H1 (cell line): ENCODE results near the gene ATPAF1. TPM values are rescaled to one million over a fixed set of nuclear protein-coding genes. Genes with fewer than 3 reads are reported as not detected.

Experiments used
- CTCF ChIA-PET: fragments of 300-600 bp; sonication (Branson Sonifier 250); formaldehyde crosslinking; loops from one replicate; lab custom pipeline; 2021; ENCODE audit not compliant: partially characterized antibody; lab: Charles Lee
- POLR2A ChIA-PET: fragments of 300-600 bp; sonication (Branson Sonifier 250); formaldehyde crosslinking; loops from one replicate; lab custom pipeline; 2021; ENCODE audit warnings: inconsistent platforms; ENCODE audit not compliant: partially characterized antibody; lab: Charles Lee
- DNase-seq, 2 experiments: peaks; one replicate each; pipeline versions ENCODE4 v3.0.0 to v3.0.0-alpha.2; 2010 to 2022; ENCODE audit warnings: low spot score in 2 of 2, low read depth in 1 of 2, mixed read lengths in 1 of 2
- FAIRE-seq: peaks from 2 replicates; lab custom pipeline; 2011; peaks lifted over from hg19 to GRCh38; lab: Jason Lieb, UNC
- H2AFZ ChIP-seq: 2 replicates; pipeline ENCODE4 v1.8.1; 2012; ENCODE audit warnings: low read length, inconsistent platforms
- H2AK5ac ChIP-seq: 2 replicates; pipeline ENCODE4 v1.6.1; 2013; ENCODE audit warnings: low read depth, low read length
- H2BK120ac ChIP-seq: replicated peaks from 2 replicates; pipeline ENCODE3; 2013; ENCODE audit warnings: low read depth, low read length, inconsistent platforms
- H2BK12ac ChIP-seq: 2 replicates; pipeline ENCODE4 v1.6.1; 2013; ENCODE audit warnings: low read depth, low read length
- H2BK15ac ChIP-seq: 2 replicates; pipeline ENCODE4 v1.6.1; 2013; ENCODE audit warnings: low read length
- H2BK20ac ChIP-seq: 2 replicates; pipeline ENCODE4 v1.6.1; 2013; ENCODE audit warnings: low read length
- H2BK5ac ChIP-seq: 2 replicates; pipeline ENCODE4 v1.6.1; 2013; ENCODE audit warnings: low read depth, low read length
- H3K14ac ChIP-seq: 2 replicates; pipeline ENCODE4 v1.6.1; 2013; ENCODE audit warnings: inconsistent platforms; ENCODE audit not compliant: insufficient read length
- H3K18ac ChIP-seq: 2 replicates; pipeline ENCODE4 v1.6.1; 2013; ENCODE audit warnings: low read length; ENCODE audit errors: extremely low read depth
- H3K23ac ChIP-seq: 2 replicates; pipeline ENCODE4 v1.6.1; 2013; ENCODE audit warnings: inconsistent platforms; ENCODE audit not compliant: insufficient read length
- H3K23me2 ChIP-seq: 2 replicates; pipeline ENCODE4 v1.6.1; 2013; ENCODE audit warnings: low read depth, low read length
- H3K27ac ChIP-seq: 2 replicates; pipeline ENCODE4 v1.6.1; 2011; ENCODE audit warnings: low read depth, low read length, inconsistent platforms
- H3K27me3 ChIP-seq, 4 experiments: replicated peaks in 1 of 4; 1 replicate in 1 of 4; 2 replicates in 3 of 4; pipeline versions ENCODE4 v1.6.1 to v1.8.1; 2011 to 2013; ENCODE audit warnings: low read length in 3 of 4, mild to moderate bottlenecking in 3 of 4, inconsistent platforms in 2 of 4, mixed read lengths in 2 of 4, moderate library complexity in 1 of 4; ENCODE audit not compliant: control insufficient read depth in 3 of 4, insufficient read depth in 3 of 4; ENCODE audit errors: extremely low read depth in 1 of 4
- H3K36me3 ChIP-seq, 4 experiments: 2 replicates each; pipeline versions ENCODE4 v1.6.1 to v1.8.1; 2011 to 2013; ENCODE audit warnings: mild to moderate bottlenecking in 4 of 4, low read length in 3 of 4, moderate library complexity in 2 of 4, control low read depth in 1 of 4, inconsistent platforms in 1 of 4; ENCODE audit not compliant: insufficient read depth in 4 of 4, control insufficient read depth in 2 of 4
- H3K4ac ChIP-seq: replicated peaks from 2 replicates; pipeline ENCODE3; 2013; ENCODE audit warnings: low read length, low read depth, mixed read lengths, inconsistent platforms; ENCODE audit not compliant: insufficient read length
- H3K4me1 ChIP-seq, 4 experiments: replicated peaks in 1 of 4; 1 replicate in 1 of 4; 2 replicates in 3 of 4; pipeline versions ENCODE4 v1.6.1 to v1.8.1; 2011 to 2013; ENCODE audit warnings: low read length in 3 of 4, inconsistent platforms in 2 of 4, mixed read lengths in 1 of 4; ENCODE audit not compliant: insufficient read depth in 4 of 4, control insufficient read depth in 3 of 4
- H3K4me2 ChIP-seq, 2 experiments: 2 replicates each; pipeline versions ENCODE4 v1.6.1 to v1.8.1; 2011 to 2013; ENCODE audit warnings: low read depth in 2 of 2, low read length in 2 of 2, control low read depth in 1 of 2, inconsistent platforms in 1 of 2, mild to moderate bottlenecking in 1 of 2; ENCODE audit not compliant: insufficient read depth in 1 of 2
- H3K4me3 ChIP-seq, 4 experiments: fragments of 200-600, 300-600 bp in 1 of 4; sonication (generic), shearing (Covaris generic), sonication (Bioruptor Twin) in 1 of 4; 2 replicates each; pipeline versions ENCODE4 v1.5.1 to v1.8.1; 2011 to 2016; ENCODE audit warnings: low read length in 4 of 4, low read depth in 3 of 4, control low read depth in 2 of 4, inconsistent platforms in 2 of 4, mild to moderate bottlenecking in 2 of 4, mixed read lengths in 1 of 4, moderate library complexity in 1 of 4; ENCODE audit not compliant: insufficient read depth in 2 of 4; ENCODE audit errors: extremely low read depth in 1 of 4
- H3K56ac ChIP-seq: replicated peaks from 2 replicates; pipeline ENCODE3; 2013; ENCODE audit warnings: low read depth, mild to moderate bottlenecking, mixed read lengths, low read length, inconsistent platforms; ENCODE audit not compliant: insufficient read length
- H3K79me1 ChIP-seq: 2 replicates; pipeline ENCODE4 v1.6.1; 2013; ENCODE audit warnings: low read depth, low read length, control low read depth
- H3K79me2 ChIP-seq, 2 experiments: 2 replicates each; pipeline versions ENCODE4 v1.6.1 to v1.8.1; 2012 to 2013; ENCODE audit warnings: low read length in 2 of 2, mild to moderate bottlenecking in 2 of 2, inconsistent platforms in 1 of 2; ENCODE audit not compliant: insufficient read depth in 2 of 2, control insufficient read depth in 1 of 2
- H3K9ac ChIP-seq, 4 experiments: replicated peaks in 1 of 4; 1 replicate in 1 of 4; 2 replicates in 3 of 4; pipeline versions ENCODE4 v1.6.1 to v1.8.1; 2011 to 2013; ENCODE audit warnings: low read depth in 3 of 4, low read length in 3 of 4, control low read depth in 2 of 4, mild to moderate bottlenecking in 2 of 4, moderate library complexity in 2 of 4, inconsistent platforms in 1 of 4; ENCODE audit errors: extremely low read depth in 1 of 4
- H3K9me3 ChIP-seq, 2 experiments: 2 replicates each; pipeline versions ENCODE4 v1.6.1 to v1.8.1; 2012 to 2013; ENCODE audit warnings: mild to moderate bottlenecking in 2 of 2, moderate library complexity in 2 of 2, control low read depth in 1 of 2, inconsistent platforms in 1 of 2, low read depth in 1 of 2, low read length in 1 of 2, mixed read lengths in 1 of 2; ENCODE audit not compliant: insufficient read depth in 2 of 2
- H4K20me1 ChIP-seq, 2 experiments: replicated peaks in 1 of 2; 2 replicates each; pipeline versions ENCODE3 to v1.8.1; 2011 to 2013; ENCODE audit warnings: inconsistent platforms in 2 of 2, low read length in 2 of 2, mild to moderate bottlenecking in 1 of 2; ENCODE audit not compliant: insufficient read depth in 2 of 2, control insufficient read depth in 1 of 2
- H4K5ac ChIP-seq: 2 replicates; pipeline ENCODE4 v1.6.1; 2013; ENCODE audit warnings: low read length, low read depth, mixed read lengths, inconsistent platforms; ENCODE audit not compliant: insufficient read length
- H4K8ac ChIP-seq: 2 replicates; pipeline ENCODE4 v1.8.0; 2013; ENCODE audit warnings: mild to moderate bottlenecking, moderate library complexity, low read length, inconsistent platforms; ENCODE audit not compliant: insufficient read depth; ENCODE audit errors: extremely low read depth
- H4K91ac ChIP-seq: replicated peaks from 2 replicates; pipeline ENCODE3; 2013; ENCODE audit warnings: low read length, mixed read lengths, inconsistent platforms; ENCODE audit not compliant: insufficient read length
- BCL11A ChIP-seq, 2 experiments: IDR thresholded peaks; one replicate each; pipeline ENCODE4 v1.6.1; 2011; ENCODE audit warnings: low read depth in 2 of 2, low read length in 2 of 2, mild to moderate bottlenecking in 2 of 2
- CEBPB ChIP-seq: IDR thresholded peaks from 2 replicates; pipeline ENCODE4 v1.6.1; 2012; ENCODE audit warnings: low read depth, low read length
- CHD2 ChIP-seq: IDR thresholded peaks from 2 replicates; pipeline ENCODE4 v1.6.1; 2012; ENCODE audit warnings: low read length, improper control_type of control experiment
- CREB1 ChIP-seq: IDR thresholded peaks from 2 replicates; pipeline ENCODE4 v1.6.1; 2012; ENCODE audit warnings: inconsistent platforms
- CTBP2 ChIP-seq: IDR thresholded peaks from 2 replicates; pipeline ENCODE4 v1.7.0; 2011; ENCODE audit warnings: borderline replicate concordance, mild to moderate bottlenecking, moderate library complexity, mixed read lengths, low read length; ENCODE audit not compliant: insufficient read depth, insufficient read length
- EGR1 ChIP-seq: IDR thresholded peaks from 2 replicates; pipeline ENCODE4 v1.6.1; 2011; ENCODE audit warnings: low read depth, low read length, borderline replicate concordance
- FOSL1 ChIP-seq: IDR thresholded peaks from 2 replicates; pipeline ENCODE4 v1.6.1; 2011; ENCODE audit warnings: mild to moderate bottlenecking, low read depth, low read length, moderate library complexity; ENCODE audit not compliant: insufficient read depth
- NANOG ChIP-seq: IDR thresholded peaks from 2 replicates; pipeline ENCODE4 v1.6.1; 2011; ENCODE audit warnings: low read length, low read depth, mild to moderate bottlenecking, inconsistent platforms; ENCODE audit not compliant: insufficient read depth, poor library complexity, severe bottlenecking
- POLR2A ChIP-seq, 2 experiments: IDR thresholded peaks; 1 replicate in 1 of 2; 2 replicates in 1 of 2; pipeline ENCODE4 v1.6.1; 2011; ENCODE audit warnings: low read depth in 2 of 2, low read length in 2 of 2, mild to moderate bottlenecking in 2 of 2; ENCODE audit errors: control extremely low read depth in 1 of 2
- RBBP5 ChIP-seq: IDR thresholded peaks from 2 replicates; pipeline ENCODE4 v1.7.1; 2012; ENCODE audit warnings: low read depth, mild to moderate bottlenecking, inconsistent platforms, low read length, moderate library complexity, borderline replicate concordance
- SUZ12 ChIP-seq: fragments of 200-600 bp; sonication (generic); IDR thresholded peaks from 2 replicates; pipeline ENCODE4 v1.6.1; 2012; ENCODE audit warnings: mild to moderate bottlenecking, inconsistent platforms, low read length, moderate library complexity, mixed read lengths
- TAF1 ChIP-seq: IDR thresholded peaks from 2 replicates; pipeline ENCODE4 v1.6.1; 2011; ENCODE audit warnings: mild to moderate bottlenecking, low read depth, low read length
- TCF12 ChIP-seq: IDR thresholded peaks from 2 replicates; pipeline ENCODE4 v1.6.1; 2011; ENCODE audit warnings: low read depth, mild to moderate bottlenecking, low read length
- YY1 ChIP-seq: IDR thresholded peaks from 2 replicates; pipeline ENCODE4 v1.6.1; 2011; ENCODE audit warnings: low read depth, mild to moderate bottlenecking, low read length
- WGBS, 2 experiments: shearing (Covaris generic) in 1 of 2; methylation state at CpG; one replicate each; pipeline versions ENCODE4 v1.1.6 to v1.1.7; 2013 to 2015; ENCODE audit warnings: low lambda C conversion rate in 2 of 2, mixed read lengths in 2 of 2, inconsistent platforms in 1 of 2, low coverage in 1 of 2, missing lambda C conversion rate in 1 of 2; ENCODE audit not compliant: insufficient replicate concordance in 2 of 2, insufficient coverage in 1 of 2, insufficient read length in 1 of 2; ENCODE audit errors: extremely low coverage in 1 of 2, missing lambda C conversion rate in 1 of 2; 5-methylcytosine and 5-hydroxymethylcytosine counted together
- polyA plus RNA-seq, 7 experiments: library from polyadenylated mRNA; depleted of rRNA in 3 of 7; stranded (reverse) in 5 of 7; unstranded in 2 of 7; fragments of >200 nt in 5 of 7; fragments of 200-250 nt in 2 of 7; gene quantifications; 1 replicate in 5 of 7; 2 replicates in 1 of 7; 4 replicates in 1 of 7; pipeline versions ENCODE4 v1.2.1 to v1.2.3, GENCODE V29; 2011 to 2013; ENCODE audit warnings: missing spikeins in 2 of 7, mixed read lengths in 2 of 7
- total RNA-seq: library from RNA; stranded (reverse); fragmentation: NEBNext Ultra II Directional; extraction: Animal tissue kit (Norgen Biotek cat#: 25700); gene quantifications from 2 replicates; pipeline ENCODE4 v1.2.1, GENCODE V29; 2021
- TF ChIP-seq, protein P1 (sequence below): IDR thresholded peaks from 2 replicates; pipeline ENCODE4 v1.6.1; 2011; ENCODE audit warnings: low read length, improper control_type of control experiment

ATPAF1 gene
- total and polyA plus RNA-seq, 2 of the 8 experiments (the other 6 are each of a cell fraction or from before 2014, with no cell fraction given) = 46.7 to 55.9 TPM

DNA sequence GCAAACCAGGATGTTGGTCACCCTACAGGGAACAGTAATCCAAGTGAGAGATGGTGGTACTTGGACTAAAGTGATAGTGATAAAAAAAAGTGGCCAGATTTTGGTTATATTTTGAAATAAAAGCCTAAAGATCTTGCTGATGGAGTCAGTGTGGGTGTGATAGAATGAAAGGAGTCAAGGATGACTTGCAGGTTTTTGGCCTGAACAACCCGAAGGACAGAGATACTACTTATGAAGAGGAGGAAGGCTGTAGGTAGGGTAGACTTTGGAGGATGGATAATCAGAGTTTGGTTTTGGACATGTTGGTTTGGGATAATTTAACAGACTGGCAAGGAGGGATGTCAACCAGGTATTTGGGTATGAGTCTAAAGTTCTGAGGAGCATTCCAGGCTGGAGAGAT lies 2.0 kb upstream of the ATPAF1 start:
- no peak overlapping the region for H2BK20ac ChIP-seq
- H2BK5ac ChIP-seq = no peak overlapping the region
- peaks cover 4% of the 10 kb centered on the region; the same call in 1 of the 2 replicates for H3K23me2 ChIP-seq
- H3K18ac ChIP-seq = no peak overlapping the region
- peaks cover 5% of the 10 kb centered on the region; the same call in 1 of the 2 replicates for H3K79me1 ChIP-seq
- no peak overlapping the region for H2BK12ac ChIP-seq
- no peak overlapping the region for H3K4me2 ChIP-seq
- H3K14ac ChIP-seq = no peak overlapping the region
- no peak overlapping the region for H2AK5ac ChIP-seq
- no peak overlapping the region for H3K9ac ChIP-seq
- H3K36me3 ChIP-seq = peaks cover 0 to 7% (median 0%) of the 10 kb centered on the region in 4 experiments; a peak in 2 of 8 replicates
- no peak overlapping the region for H3K4ac ChIP-seq
- 94% methylated on average over 1 of the region's 1 CpG; no CpG with 5 or more reads in 1 of the 2 experiments for WGBS, 2 experiments
- H4K91ac ChIP-seq = no peak overlapping the region
- peaks cover 5 to 17% (median 7%) of the 10 kb centered on the region in 4 experiments; a peak in 6 of 7 replicates for H3K4me1 ChIP-seq
- no peak overlapping the region for H3K4me3 ChIP-seq
- H2AFZ ChIP-seq = no peak overlapping the region
- no peak for FAIRE-seq
- no peak overlapping the region for H3K23ac ChIP-seq
- ChIA-PET POLR2A (no interaction called here), CTCF (no interaction called here)
- H4K20me1 ChIP-seq = no peaks in the 10 kb centered on the region
- DNase-seq = no peak
- no peak overlapping the region for H2BK120ac ChIP-seq
- H3K79me2 ChIP-seq = peaks cover 0 to 11% of the 10 kb centered on the region in 2 experiments; a peak in 2 of 4 replicates
- no peak overlapping the region for H4K8ac ChIP-seq
- no peak overlapping the region for H3K27ac ChIP-seq
- no peaks in the 10 kb centered on the region for H3K27me3 ChIP-seq
- H3K56ac ChIP-seq = no peak overlapping the region
- H2BK15ac ChIP-seq = no peak overlapping the region
- no peak overlapping the region for H4K5ac ChIP-seq
- no peaks in the 10 kb centered on the region for H3K9me3 ChIP-seq
- TF ChIP-seq CTBP2 (no peak), EGR1 (no peak), SUZ12 (no peak), CHD2 (no peak), TAF1 (no peak), POLR2A (IDR thresholded peaks at IDR 0.05; ENCODE audit: control extremely low read depth in 1 of 2, low read depth in 2 of 2, low read length in 2 of 2) (no peak), CEBPB (no peak), YY1 (no peak), FOSL1 (no peak), CREB1 (no peak), BCL11A (IDR thresholded peaks at IDR 0.05; ENCODE audit: low read depth in 2 of 2, low read length in 2 of 2) (no peak), RBBP5 (no peak), NANOG (no peak), TCF12 (no peak)
- TF ChIP-seq, protein P1, sequence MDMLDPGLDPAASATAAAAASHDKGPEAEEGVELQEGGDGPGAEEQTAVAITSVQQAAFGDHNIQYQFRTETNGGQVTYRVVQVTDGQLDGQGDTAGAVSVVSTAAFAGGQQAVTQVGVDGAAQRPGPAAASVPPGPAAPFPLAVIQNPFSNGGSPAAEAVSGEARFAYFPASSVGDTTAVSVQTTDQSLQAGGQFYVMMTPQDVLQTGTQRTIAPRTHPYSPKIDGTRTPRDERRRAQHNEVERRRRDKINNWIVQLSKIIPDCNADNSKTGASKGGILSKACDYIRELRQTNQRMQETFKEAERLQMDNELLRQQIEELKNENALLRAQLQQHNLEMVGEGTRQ = no peak
